ENCODE results near the gene ASMTL.
A peak's percentile ranks its signal among the peaks of the same experiment; 100 is the strongest.
"Not testable (repeated sequence)": the region's sequence is repeated elsewhere in the genome, so short reads cannot be mapped to it uniquely, and the experiment has no call there.

Gene ASMTL

DNA sequence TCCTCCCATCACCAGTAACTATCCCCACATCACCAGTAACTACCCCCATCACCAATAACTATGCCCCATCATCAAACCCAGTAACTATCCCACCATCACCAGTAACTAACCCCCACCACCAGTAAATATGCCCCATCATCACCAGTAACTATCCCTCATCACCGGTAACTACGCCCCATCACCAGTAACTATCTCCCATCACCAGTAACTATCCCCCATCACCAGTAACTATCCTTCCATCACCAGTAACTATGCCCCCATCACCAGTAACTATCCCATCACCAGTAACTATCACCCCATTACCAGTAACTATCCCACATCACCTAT, 2.9 kb downstream of the ASMTL start:
- Histone ChIP-seq H3K4me3 (ENCODE audit: low read depth, low read length) (no peak overlapping the region), H3K27ac (no peak overlapping the region), H3K27me3 (ENCODE audit: insufficient read depth, low read depth, severe bottlenecking) (no peaks in the 10 kb centered on the region), H3K36me3 (peaks cover 5% of the 10 kb centered on the region), H3K9me3 (ENCODE audit: severe bottlenecking) (no peaks in the 10 kb centered on the region)
- TF ChIP-seq, protein P1, sequence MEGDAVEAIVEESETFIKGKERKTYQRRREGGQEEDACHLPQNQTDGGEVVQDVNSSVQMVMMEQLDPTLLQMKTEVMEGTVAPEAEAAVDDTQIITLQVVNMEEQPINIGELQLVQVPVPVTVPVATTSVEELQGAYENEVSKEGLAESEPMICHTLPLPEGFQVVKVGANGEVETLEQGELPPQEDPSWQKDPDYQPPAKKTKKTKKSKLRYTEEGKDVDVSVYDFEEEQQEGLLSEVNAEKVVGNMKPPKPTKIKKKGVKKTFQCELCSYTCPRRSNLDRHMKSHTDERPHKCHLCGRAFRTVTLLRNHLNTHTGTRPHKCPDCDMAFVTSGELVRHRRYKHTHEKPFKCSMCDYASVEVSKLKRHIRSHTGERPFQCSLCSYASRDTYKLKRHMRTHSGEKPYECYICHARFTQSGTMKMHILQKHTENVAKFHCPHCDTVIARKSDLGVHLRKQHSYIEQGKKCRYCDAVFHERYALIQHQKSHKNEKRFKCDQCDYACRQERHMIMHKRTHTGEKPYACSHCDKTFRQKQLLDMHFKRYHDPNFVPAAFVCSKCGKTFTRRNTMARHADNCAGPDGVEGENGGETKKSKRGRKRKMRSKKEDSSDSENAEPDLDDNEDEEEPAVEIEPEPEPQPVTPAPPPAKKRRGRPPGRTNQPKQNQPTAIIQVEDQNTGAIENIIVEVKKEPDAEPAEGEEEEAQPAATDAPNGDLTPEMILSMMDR (IDR thresholded peaks at IDR 0.05; ENCODE audit: low read depth, low read length) = no peak
- DNase-seq = no peak

DNA sequence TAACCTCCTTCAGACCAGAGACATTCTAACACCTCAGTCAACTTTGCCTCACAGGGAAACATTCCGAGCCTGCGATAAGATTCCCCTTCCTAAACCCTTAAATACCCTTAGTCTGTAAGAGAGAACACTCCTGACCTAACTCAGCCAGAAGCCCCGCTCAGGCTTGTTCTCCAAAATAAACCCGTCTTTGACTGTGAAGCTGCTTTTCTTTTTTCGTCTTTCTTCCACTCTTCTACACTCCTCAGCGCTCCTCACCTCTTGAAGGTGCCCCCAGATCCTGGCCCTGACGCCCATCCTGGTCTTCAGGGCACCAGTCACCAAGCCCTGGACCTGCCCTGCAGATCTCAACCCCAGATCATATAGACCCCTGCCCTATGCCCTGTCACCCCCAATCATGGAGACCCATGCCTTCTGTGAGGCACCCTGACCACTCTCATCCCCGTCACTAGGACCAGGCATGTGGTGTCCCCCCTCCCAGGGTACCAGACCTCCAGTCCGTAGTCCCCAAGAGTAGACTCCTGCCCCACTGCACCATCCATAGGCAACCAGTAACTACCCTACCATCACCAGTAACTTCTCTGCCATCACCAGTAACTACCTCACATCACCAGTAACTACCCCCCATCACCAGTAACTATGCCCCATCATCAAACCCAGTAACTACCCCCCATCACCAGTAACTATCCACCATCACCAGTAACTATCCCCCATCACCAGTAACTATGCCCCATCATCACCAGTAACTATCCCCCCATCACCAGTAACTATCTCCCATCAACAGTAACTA, 3.5 kb downstream of the ASMTL start:
- TF ChIP-seq, protein P1 (IDR thresholded peaks at IDR 0.05; ENCODE audit: low read depth, low read length) = no peak
- Histone ChIP-seq H3K27me3 (ENCODE audit: insufficient read depth, low read depth, severe bottlenecking) (no peaks in the 10 kb centered on the region), H3K36me3 (peaks cover 5% of the 10 kb centered on the region), H3K27ac (no peak overlapping the region), H3K4me3 (ENCODE audit: low read depth, low read length) (no peak overlapping the region), H3K9me3 (ENCODE audit: severe bottlenecking) (no peaks in the 10 kb centered on the region)
- DNase-seq = peak; percentile 5

DNA sequence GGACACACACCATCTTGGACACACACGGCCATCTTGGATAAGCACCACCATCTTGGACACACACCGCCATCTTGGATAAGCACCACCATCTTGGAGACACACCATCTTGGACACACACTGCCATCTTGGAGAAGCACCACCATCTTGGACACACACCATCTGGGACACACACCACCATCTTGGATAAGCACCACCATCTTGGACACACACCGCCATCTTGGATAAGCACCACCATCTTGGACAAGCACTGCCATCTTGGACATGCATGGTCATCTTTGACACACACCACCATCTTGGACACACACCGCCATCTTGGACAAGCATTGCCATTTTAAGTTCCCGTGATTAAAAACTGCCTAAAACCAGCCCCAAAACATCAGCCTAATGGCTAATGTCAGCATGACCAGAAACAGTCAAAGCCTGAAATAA, 4.1 kb downstream of the ASMTL start:
- H3K36me3 ChIP-seq; H3K27me3 ChIP-seq (ENCODE audit: insufficient read depth, low read depth, severe bottlenecking); H3K27ac ChIP-seq; H3K4me3 ChIP-seq (ENCODE audit: low read depth, low read length); H3K9me3 ChIP-seq (ENCODE audit: severe bottlenecking): not testable (repeated sequence)
- DNase-seq = peak; percentile 2

DNA sequence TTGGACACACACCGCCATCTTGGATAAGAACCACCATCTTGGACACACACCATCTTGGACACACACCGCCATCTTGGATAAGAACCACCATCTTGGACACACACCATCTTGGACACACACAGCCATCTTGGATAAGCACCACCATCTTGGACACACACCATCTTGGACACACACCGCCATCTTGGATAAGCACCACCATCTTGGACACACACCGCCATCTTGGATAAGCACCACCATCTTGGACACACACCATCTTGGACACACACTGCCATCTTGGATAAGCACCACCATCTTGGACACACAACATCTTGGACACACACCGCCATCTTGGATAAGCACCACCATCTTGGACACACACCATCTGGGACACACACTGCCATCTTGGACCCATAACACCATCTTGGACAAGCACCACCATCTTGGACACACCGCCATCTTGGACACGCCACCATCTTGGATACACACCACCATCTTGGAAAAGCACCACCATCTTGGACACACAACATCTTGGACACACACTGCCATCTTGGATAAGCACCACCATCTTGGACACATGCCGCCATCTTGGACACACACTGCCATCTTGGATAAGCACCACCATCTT, 4.6 kb downstream of the ASMTL start:
- not testable (repeated sequence) for H3K27ac ChIP-seq; H3K27me3 ChIP-seq (ENCODE audit: insufficient read depth, low read depth, severe bottlenecking); H3K9me3 ChIP-seq (ENCODE audit: severe bottlenecking); H3K4me3 ChIP-seq (ENCODE audit: low read depth, low read length); H3K36me3 ChIP-seq
- peak; percentile 3 for DNase-seq

DNA sequence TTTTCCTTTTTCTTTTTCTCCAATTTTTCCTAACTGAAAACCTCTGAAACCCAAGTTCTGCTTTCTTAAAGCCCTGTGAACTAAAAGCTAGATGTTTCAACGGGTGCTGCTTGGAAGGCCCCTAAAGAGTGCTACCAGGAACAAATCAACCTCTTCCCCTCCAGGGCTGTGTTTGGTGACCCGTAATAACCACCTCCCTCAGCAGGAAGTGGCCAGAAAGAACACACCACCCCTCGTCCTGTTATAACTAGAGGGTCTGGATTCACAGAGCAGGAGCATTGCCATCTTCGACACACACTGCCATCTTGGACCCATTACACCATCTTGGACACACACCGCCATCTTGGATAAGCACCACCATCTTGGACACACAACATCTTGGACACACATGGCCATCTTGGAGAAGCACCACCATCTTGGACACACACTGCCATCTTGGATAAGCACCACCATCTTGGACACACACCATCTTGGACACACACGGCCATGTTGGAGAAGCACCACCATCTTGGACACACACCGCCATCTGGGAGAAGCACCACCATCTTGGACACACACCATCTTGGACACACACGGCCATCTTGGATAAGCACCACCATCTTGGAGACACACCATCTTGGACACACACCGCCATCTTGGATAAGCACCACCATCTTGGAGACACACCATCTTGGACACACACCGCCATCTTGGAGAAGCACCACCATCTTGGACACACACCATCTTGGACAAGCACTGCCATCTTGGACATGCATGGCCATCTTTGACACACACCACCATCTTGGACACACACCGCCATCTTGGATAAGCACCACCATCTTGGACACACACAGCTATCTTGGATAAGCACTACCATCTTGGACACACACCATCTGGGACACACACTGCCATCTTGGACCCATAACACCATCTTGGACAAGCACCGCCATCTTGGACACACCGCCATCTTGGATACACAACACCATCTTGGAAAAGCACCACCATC, 5.4 kb downstream of the ASMTL start:
- H3K36me3 ChIP-seq; H3K27me3 ChIP-seq (ENCODE audit: insufficient read depth, low read depth, severe bottlenecking); H3K27ac ChIP-seq; H3K9me3 ChIP-seq (ENCODE audit: severe bottlenecking); H3K4me3 ChIP-seq (ENCODE audit: low read depth, low read length): not testable (repeated sequence)
- DNase-seq = peak; percentile 3

DNA sequence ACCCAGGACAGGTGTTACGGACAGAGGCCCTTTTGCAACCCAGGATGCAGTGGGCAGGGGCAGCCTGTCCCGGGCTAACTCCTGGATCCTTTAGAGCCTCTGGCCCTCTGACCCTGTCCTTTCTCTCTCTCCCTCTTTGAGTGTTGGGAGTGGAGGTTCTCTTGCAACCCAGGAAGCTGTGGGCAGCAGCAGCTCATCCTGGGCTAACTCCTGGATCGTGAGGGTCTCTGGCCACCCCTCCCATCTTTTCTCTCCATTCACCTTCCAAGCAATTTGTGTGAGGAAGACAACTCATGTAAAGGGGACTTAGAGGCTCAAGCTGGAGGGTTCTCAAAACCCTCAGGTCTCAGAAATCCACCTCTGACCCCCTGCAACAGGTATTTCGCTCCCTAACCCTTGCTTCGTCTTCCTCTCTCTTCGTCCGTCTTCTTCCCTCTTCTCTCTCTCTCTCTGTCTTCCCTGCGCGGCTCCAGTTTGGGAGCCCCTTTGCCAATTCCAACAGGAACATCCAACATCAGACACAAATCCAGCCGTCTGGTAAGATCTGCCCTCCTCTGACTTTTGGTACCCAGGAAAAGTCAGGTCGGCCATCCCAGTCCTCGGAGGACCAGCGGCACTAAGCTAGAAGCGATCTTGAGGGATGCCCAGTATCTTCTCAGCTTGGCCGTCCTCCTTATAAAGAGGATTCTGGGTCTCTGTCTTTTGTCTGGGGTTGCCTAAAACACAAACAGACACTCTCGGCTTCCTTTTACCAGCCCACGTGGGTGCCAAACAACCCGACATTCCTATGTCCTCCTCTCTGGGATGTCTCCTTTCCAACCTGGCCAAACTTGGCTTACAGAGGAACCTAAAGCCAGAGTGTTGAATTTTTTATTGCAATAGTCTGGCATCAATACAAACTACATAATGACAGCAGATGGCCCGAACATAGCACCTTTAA, 7.9 kb downstream of the ASMTL start:
- peak; percentile 3 for DNase-seq
- TF ChIP-seq, protein P1 (IDR thresholded peaks at IDR 0.05; ENCODE audit: low read depth, low read length) = no peak
- H3K36me3 ChIP-seq = peaks cover 5% of the 10 kb centered on the region

More for the DNA sequence above, 7.9 kb downstream of the ASMTL start:
- Histone ChIP-seq H3K4me3 (ENCODE audit: low read depth, low read length) (no peak overlapping the region), H3K9me3 (ENCODE audit: severe bottlenecking) (no peaks in the 10 kb centered on the region), H3K27ac (no peak overlapping the region), H3K27me3 (ENCODE audit: insufficient read depth, low read depth, severe bottlenecking) (no peaks in the 10 kb centered on the region)

All from WERI-Rb-1 (cell line).